Prostate gland (tissue), 2 donors: ENCODE results near the gene TOMM70.

Experiments
- CTCF ChIP-seq, 4 experiments: fragments of 200-600 bp in 2 of 4; fragments of 450-650 bp in 2 of 4; sonication (generic) in 2 of 4; IDR thresholded peaks; 1 replicate in 3 of 4; 2 replicates in 1 of 4; pipeline ENCODE4 v1.5.1; 2016 to 2019; ENCODE audit warnings: antibody characterized with exemption in 4 of 4, mild to moderate bottlenecking in 2 of 4, moderate library complexity in 2 of 4
- POLR2A ChIP-seq: fragments of 450-650 bp; IDR thresholded peaks from one replicate; pipeline ENCODE4 v1.6.1; 2016; ENCODE audit warnings: antibody characterized with exemption, mild to moderate bottlenecking
- POLR2AphosphoS5 ChIP-seq: sonication (generic); formaldehyde crosslinking; IDR thresholded peaks from one replicate; pipeline ENCODE4 v1.6.1; 2017; ENCODE audit warnings: antibody characterized with exemption

GRCh38 chr3:100354850-100355249, 46.0 kb downstream of the TOMM70 start:
- TF ChIP-seq CTCF (IDR thresholded peaks at IDR 0.05): no peak
- no peak for TF ChIP-seq POLR2AphosphoS5
- TF ChIP-seq POLR2A: no peak
